ENCODE data around the gene CASK.

DNA sequence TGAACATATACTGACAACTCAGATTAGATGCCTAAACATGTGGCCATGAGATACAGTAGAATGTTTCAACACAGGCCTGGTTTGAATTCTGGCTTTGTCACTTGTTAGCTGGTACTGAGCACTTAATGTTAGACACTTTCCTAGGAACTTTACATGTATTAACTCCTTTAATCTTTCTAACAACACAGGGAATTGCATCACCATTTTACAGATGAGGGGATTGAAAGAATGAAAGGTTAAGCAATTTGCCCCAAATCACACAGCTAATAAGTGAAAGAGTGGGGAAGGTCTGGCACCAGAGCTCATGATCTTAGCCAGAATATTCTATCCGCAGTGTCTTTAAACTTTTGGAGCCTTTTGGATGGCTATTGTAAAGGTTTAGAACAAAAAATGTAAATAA, 380.3 kb downstream of the CASK start:
- TF ChIP-seq, protein P1, sequence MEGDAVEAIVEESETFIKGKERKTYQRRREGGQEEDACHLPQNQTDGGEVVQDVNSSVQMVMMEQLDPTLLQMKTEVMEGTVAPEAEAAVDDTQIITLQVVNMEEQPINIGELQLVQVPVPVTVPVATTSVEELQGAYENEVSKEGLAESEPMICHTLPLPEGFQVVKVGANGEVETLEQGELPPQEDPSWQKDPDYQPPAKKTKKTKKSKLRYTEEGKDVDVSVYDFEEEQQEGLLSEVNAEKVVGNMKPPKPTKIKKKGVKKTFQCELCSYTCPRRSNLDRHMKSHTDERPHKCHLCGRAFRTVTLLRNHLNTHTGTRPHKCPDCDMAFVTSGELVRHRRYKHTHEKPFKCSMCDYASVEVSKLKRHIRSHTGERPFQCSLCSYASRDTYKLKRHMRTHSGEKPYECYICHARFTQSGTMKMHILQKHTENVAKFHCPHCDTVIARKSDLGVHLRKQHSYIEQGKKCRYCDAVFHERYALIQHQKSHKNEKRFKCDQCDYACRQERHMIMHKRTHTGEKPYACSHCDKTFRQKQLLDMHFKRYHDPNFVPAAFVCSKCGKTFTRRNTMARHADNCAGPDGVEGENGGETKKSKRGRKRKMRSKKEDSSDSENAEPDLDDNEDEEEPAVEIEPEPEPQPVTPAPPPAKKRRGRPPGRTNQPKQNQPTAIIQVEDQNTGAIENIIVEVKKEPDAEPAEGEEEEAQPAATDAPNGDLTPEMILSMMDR (IDR thresholded peaks at IDR 0.05; ENCODE audit: low read depth, low read length, poor library complexity, severe bottlenecking) = no peak
- no peak for TF ChIP-seq EZH2phosphoT487 (IDR thresholded peaks at IDR 0.05; ENCODE audit: borderline replicate concordance, low read length)
